ENCODE data around the gene MAP6.
A peak's percentile ranks its signal among the peaks of the same experiment; 100 is the strongest.
"Not testable (repeated sequence)": the region's sequence is repeated elsewhere in the genome, so short reads cannot be mapped to it uniquely, and the experiment has no call there.

MAP6 gene

GRCh38 chr11:75668451-75669297 is at the start of gene MAP6:
MAP6 (minus strand) TSS chr11:75669038; CDS start chr11:75668369, 669 bp downstream.
- DNase-seq, result no peak

- DNase-seq, result no peak
These were observed 49.0 kb upstream of the MAP6 start, which contains the start of gene MOGAT2 for GRCh38 chr11:75717608-75718418. MOGAT2 (plus strand) TSS chr11:75717838; CDS start chr11:75717889, 51 bp downstream.

DNA sequence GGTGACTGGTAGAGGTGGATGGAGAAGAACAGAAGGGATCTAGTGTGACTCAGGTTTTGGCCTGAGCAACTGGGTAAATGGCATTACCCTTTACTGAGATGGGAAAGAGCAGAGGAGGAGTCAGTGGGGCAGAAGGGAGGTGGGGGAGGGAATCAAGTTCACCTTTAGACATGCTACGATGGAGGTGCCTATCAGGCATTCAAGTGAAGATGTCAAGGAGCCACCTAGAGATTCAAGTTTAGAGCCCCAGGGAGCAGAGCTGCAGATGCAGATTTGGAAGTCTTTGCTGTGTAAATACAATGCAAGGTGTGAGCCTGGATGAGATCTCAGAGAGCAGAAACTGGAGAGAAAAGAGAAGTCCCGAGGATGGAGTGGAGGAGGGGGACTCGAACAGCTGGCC is 47.8 kb upstream of the MAP6 start:
- no peak for DNase-seq

DNA sequence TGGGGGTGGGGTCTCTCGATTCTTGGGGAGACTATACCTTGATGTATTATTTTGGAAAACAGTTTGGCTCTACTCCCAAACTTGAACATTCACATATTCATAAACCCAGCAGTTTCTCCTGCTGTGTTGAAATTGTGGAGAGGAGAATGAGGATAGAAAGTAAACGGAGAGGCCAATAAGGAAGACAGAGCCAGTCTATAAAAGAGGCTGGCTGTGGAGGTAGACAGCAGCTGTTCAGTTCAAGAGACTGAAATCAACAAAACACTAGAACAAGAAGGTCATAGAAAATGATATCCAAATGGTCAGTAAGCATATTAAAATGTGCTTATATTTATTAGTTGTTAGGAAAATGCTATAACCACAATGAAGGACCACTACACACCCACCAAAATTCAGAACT is 46.9 kb upstream of the MAP6 start:
- no peak for DNase-seq

DNA sequence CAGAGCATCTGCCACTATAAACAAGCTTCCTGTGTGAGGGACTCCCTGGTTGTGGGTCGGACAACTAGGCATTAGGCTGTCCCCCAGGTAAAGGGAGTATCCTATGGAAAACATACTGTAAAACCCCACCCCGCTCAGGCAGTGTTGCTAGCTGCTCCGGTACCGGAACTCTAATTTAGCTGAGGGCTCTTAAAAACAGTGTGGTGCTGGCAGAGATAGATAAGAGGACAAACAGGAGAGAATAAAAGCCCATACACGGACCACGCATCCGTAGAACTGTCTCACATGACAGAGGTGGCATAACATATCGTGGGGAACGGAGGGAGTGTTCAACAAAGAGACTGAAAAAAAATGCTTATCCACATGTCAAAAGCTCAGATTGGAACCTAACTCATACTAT is 45.4 kb upstream of the MAP6 start:
- no peak for DNase-seq

DNA sequence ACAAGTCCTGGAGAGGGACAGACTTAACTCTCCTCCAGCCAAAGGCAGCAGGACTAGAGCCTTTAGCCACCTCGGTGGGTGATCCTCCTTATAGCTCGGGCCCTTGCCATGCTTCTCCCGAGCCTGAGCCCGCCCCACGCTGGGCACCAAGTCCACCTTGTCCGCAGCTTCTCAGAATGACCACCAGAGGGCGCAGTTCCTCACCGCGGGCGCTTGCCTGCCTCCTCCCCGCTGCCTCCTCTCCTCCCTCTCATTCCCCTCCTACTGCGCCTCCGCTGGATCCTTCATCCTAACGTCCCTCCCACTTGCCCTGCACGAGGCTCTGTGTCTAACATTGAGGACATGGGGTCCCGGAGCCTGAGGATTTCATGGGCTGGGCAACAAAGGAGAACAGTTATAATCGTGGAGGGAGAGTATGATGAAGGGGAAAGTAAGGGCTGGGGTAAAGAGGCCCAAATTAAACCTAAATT is 37.5 kb upstream of the MAP6 start:
- DNase-seq, result peak; percentile 85

- DNase-seq, result no peak
These were observed 36.7 kb upstream of the MAP6 start for GRCh38 chr11:75705541-75705940.

GRCh38 chr11:75703695-75704237 is 34.9 kb upstream of the MAP6 start:
- no peak for DNase-seq

GRCh38 chr11:75700940-75701339 is 32.1 kb upstream of the MAP6 start:
- no peak for DNase-seq

- DNase-seq, result no peak
These were observed 29.2 kb upstream of the MAP6 start for GRCh38 chr11:75697906-75698581.

DNA sequence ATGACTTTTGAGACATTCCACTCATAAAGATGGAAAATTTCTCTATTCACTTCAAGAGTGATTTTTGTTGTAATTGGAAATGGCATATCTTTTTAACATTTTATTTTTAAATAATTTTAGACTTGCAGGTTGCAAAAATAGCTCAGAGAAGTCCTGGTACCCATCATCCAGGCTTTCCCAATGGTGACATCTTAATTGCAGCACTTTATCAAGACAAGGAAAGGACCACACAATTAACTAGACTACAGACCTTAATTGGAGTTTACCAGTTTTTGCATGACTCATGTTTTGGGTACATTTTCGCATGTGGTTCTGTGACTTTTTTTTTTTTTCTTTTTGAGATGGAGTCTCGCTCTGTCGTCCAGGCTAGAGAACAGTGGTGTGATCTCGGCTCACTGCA is 23.0 kb upstream of the MAP6 start:
- DNase-seq, result no peak

GRCh38 chr11:75689863-75690609 is 21.2 kb upstream of the MAP6 start:
- DNase-seq, result no peak

GRCh38 chr11:75683856-75684255 is 15.0 kb upstream of the MAP6 start:
- not testable (repeated sequence) for DNase-seq

DNA sequence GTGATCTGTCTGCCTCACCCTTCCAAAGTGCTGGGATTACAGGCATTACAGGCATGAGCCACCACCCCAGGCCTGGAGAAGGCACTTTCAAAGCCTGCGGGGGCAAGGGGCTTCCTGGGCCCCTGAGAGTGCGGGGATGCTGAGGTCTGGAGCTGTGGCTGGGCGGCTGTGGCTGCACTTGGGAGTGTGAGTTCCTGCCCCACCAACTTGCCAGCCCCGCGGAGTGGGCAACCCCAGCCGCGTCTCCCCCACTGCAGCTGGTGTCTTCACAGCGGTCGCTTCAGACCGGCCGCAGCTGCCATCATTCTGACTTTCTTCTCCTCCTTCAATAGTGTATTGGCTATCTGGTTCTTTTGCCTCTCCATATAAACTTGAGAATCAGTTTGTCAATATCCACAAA is 10.7 kb upstream of the MAP6 start:
- no peak for DNase-seq

- no peak for DNase-seq
These were observed 9.9 kb upstream of the MAP6 start for GRCh38 chr11:75678620-75679259.

GRCh38 chr11:75677909-75678308 is 9.1 kb upstream of the MAP6 start:
- no peak for DNase-seq

GRCh38 chr11:75677275-75677674 is 8.4 kb upstream of the MAP6 start:
- DNase-seq, result no peak

DNA sequence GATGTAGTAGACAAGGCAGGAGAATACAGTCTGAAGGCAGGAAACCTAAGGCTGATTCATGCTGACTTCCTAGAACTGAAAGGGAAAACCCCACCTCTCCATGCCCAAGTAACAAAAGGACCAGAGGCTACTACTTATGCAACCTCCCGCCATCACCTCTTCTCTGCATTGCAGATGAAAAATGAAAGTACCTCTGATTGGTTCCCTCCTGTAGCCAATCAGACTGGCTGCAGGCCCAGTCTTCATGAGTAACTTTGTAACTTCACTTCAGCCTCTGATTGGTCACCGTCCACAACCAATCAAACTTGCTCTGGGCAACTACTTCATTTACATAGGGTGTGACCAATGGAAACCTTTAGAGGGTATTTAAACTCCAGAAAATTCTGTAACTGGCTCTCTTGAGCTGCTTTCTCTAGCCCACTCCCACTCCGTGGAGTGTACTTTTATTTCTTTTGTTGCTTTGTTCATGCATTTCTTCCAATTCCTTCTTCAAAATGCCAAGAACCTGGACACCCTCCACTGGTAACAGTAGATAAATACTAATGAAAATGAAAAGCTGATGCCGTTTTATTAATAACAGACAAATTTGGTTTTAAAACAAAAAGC is 5.2 kb upstream of the MAP6 start:
- DNase-seq, result no peak

DNA sequence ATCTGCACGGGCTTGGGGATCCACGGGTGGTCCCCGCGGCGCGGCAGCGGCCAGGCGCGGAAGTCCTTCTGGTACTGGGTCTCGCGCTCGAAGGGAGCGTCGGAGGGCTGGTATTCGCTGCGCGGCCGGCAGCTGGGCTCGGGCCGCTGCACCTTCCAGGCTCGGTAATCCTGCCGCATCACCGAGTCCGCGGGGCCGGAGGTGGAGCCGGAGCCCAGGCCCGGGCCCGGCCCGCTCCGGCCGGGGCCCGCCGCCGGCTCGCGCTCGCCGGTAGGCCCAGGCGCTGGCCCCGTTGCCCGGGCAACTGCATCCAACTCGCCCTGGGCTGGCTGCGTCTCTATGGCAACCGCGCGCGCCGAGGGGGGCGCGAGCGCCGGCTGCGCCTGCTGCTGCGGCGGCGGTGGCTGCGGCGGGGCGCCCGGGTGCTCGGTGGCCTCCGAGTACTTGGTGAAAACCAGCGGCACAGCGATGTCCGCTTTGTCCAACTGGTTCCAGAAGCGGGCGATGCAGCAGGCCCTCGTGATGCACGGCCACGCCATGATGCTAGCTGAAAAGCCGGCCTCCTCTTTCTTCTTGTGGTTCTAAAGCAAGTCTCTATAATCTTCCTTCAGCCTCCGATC is 897 bp downstream of the MAP6 start:
- peak; percentile 74 for DNase-seq

DNA sequence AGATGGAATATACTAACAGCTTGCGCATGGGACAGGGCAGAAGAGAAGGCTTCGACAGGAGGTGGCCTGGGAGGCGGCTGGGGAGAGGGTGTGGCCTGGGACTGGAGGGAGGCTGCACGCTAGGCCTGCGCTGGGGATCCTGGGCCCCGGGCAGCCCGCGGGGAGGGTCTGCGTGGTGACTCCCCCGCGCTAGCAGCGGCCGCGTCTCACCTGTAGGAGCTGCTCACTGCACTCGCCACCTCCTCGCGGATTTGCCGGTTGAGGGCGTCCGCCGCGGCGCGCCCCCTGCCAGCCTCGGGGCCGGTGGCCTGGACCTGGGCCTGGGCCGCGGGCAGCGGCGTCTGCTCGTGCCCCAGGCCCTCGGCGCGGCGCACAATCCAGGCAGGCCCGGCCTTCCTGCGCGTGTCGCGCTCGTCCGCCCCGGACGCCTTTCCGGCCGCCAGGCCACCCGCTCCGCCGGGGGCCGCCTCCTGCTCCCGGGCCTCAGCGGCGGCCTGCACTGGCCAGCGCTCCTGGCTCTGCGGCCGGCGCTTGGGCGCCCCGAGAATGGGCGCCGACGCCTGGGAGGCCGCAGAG is 1.5 kb downstream of the MAP6 start:
- no peak for DNase-seq

Data from activated CD8-positive, alpha-beta memory T cell treated with anti-CD3 and anti-CD28 coated beads for 24 hours (primary cell).